ENCODE results near the gene PTPRN2. TPM values are rescaled to one million over a fixed set of nuclear protein-coding genes. Genes with fewer than 3 reads are reported as not detected.

PTPRN2 gene
- total RNA-seq, 5 donors from 2014 or later (not counting 1 experiment from before 2014, with no cell fraction given) = 0.60 to 1.7 (median 0.82) TPM

GRCh38 chr7:158023681-158024350, 563.8 kb downstream of the PTPRN2 start:
- Mint-ChIP-seq H3K36me3 (no peaks in the 10 kb centered on the region), H3K27ac (no peak overlapping the region), H3K4me1 (no peaks in the 10 kb centered on the region), H3K9me3 (no peaks in the 10 kb centered on the region), H3K4me3 (no peak overlapping the region), H3K27me3 (no peaks in the 10 kb centered on the region)
- ChIA-PET POLR2A (no interaction called here), CTCF (no interaction called here)
- Histone ChIP-seq H3K36me3 (ENCODE audit: control insufficient read depth in 2 of 2, extremely low read depth in 1 of 2, insufficient read depth in 1 of 2, low read length in 1 of 2) (no peaks in the 10 kb centered on the region), H3K9me3 (no peaks in the 10 kb centered on the region), H3K27ac (ENCODE audit: low read length) (no peak overlapping the region), H3K4me3 (ENCODE audit: control insufficient read depth in 1 of 2, extremely low read depth in 1 of 2, low read length in 1 of 2) (no peak overlapping the region), H3K27me3 (replicated peaks in 1 of 2; ENCODE audit: control insufficient read depth in 2 of 2, extremely low read depth in 1 of 2, insufficient read depth in 2 of 2, low read length in 1 of 2) (peaks cover 0 to 4% of the 10 kb centered on the region in 2 experiments), H3K4me1 (ENCODE audit: control insufficient read depth in 1 of 2, extremely low read depth in 1 of 2, insufficient read depth in 2 of 2, low read length in 2 of 2) (no peaks in the 10 kb centered on the region)
- DNase-seq = no peak
- WGBS (ENCODE audit: insufficient coverage) = 76% methylated on average over 6 of the region's 7 CpGs
- ATAC-seq (replicated peaks in 1 of 4) = no peak

- DNase-seq = no peak
- no peaks in the 10 kb centered on the region for H3K27me3 Mint-ChIP-seq
- no peak overlapping the region for H3K27ac Mint-ChIP-seq
- peaks cover 0 to 2% of the 10 kb centered on the region in 2 experiments for H3K27me3 ChIP-seq (replicated peaks in 1 of 2; ENCODE audit: control insufficient read depth in 2 of 2, extremely low read depth in 1 of 2, insufficient read depth in 2 of 2, low read length in 1 of 2)
- CTCF ChIA-PET = no interaction called here
- no peak for ATAC-seq (replicated peaks in 1 of 4)
- H3K9me3 ChIP-seq = no peaks in the 10 kb centered on the region
- POLR2A ChIA-PET = no interaction called here
- no peaks in the 10 kb centered on the region for H3K4me1 ChIP-seq (ENCODE audit: control insufficient read depth in 1 of 2, extremely low read depth in 1 of 2, insufficient read depth in 2 of 2, low read length in 2 of 2)
- no peak overlapping the region for H3K4me3 Mint-ChIP-seq
- H3K36me3 ChIP-seq (ENCODE audit: control insufficient read depth in 2 of 2, extremely low read depth in 1 of 2, insufficient read depth in 1 of 2, low read length in 1 of 2) = no peaks in the 10 kb centered on the region
- no peaks in the 10 kb centered on the region for H3K9me3 Mint-ChIP-seq
- 83% methylated on average over 6 of the region's 8 CpGs for WGBS (ENCODE audit: insufficient coverage)
- H3K4me1 Mint-ChIP-seq = no peaks in the 10 kb centered on the region
- H3K27ac ChIP-seq (ENCODE audit: low read length) = no peak overlapping the region
- H3K4me3 ChIP-seq (ENCODE audit: control insufficient read depth in 1 of 2, extremely low read depth in 1 of 2, low read length in 1 of 2) = no peak overlapping the region
- H3K36me3 Mint-ChIP-seq = no peaks in the 10 kb centered on the region
These were observed 564.5 kb downstream of the PTPRN2 start for GRCh38 chr7:158023157-158023556.

- ChIA-PET CTCF (no interaction called here), POLR2A (no interaction called here)
- no peaks in the 10 kb centered on the region for H3K36me3 ChIP-seq (ENCODE audit: control insufficient read depth in 2 of 2, extremely low read depth in 1 of 2, insufficient read depth in 1 of 2, low read length in 1 of 2)
- no peak for ATAC-seq (replicated peaks in 1 of 4)
- H3K27me3 Mint-ChIP-seq = no peaks in the 10 kb centered on the region
- H3K27ac Mint-ChIP-seq = no peak overlapping the region
- no peaks in the 10 kb centered on the region for H3K9me3 ChIP-seq
- H3K9me3 Mint-ChIP-seq = no peaks in the 10 kb centered on the region
- H3K4me1 ChIP-seq (ENCODE audit: control insufficient read depth in 1 of 2, extremely low read depth in 1 of 2, insufficient read depth in 2 of 2, low read length in 2 of 2) = no peaks in the 10 kb centered on the region
- H3K36me3 Mint-ChIP-seq = no peaks in the 10 kb centered on the region
- H3K4me3 ChIP-seq (ENCODE audit: control insufficient read depth in 1 of 2, extremely low read depth in 1 of 2, low read length in 1 of 2) = no peak overlapping the region
- no peaks in the 10 kb centered on the region for H3K4me1 Mint-ChIP-seq
- H3K4me3 Mint-ChIP-seq = no peak overlapping the region
- WGBS (ENCODE audit: insufficient coverage) = 90% methylated on average over 5 of the region's 9 CpGs
- no peak overlapping the region for H3K27ac ChIP-seq (ENCODE audit: low read length)
- no peaks in the 10 kb centered on the region for H3K27me3 ChIP-seq (replicated peaks in 1 of 2; ENCODE audit: control insufficient read depth in 2 of 2, extremely low read depth in 1 of 2, insufficient read depth in 2 of 2, low read length in 1 of 2)
- no peak for DNase-seq
These were observed 565.0 kb downstream of the PTPRN2 start for GRCh38 chr7:158022601-158023000.

- WGBS (ENCODE audit: insufficient coverage) = 97% methylated on average over 4 of the region's 4 CpGs
- Mint-ChIP-seq H3K9me3 (no peaks in the 10 kb centered on the region), H3K4me3 (no peak overlapping the region), H3K27ac (no peak overlapping the region), H3K27me3 (no peaks in the 10 kb centered on the region), H3K4me1 (no peaks in the 10 kb centered on the region), H3K36me3 (no peaks in the 10 kb centered on the region)
- H3K36me3 ChIP-seq (ENCODE audit: control insufficient read depth in 2 of 2, extremely low read depth in 1 of 2, insufficient read depth in 1 of 2, low read length in 1 of 2) = no peaks in the 10 kb centered on the region
- ChIA-PET POLR2A (no interaction called here), CTCF (no interaction called here)
- ATAC-seq (replicated peaks in 1 of 4) = no peak
- no peaks in the 10 kb centered on the region for H3K27me3 ChIP-seq (replicated peaks in 1 of 2; ENCODE audit: control insufficient read depth in 2 of 2, extremely low read depth in 1 of 2, insufficient read depth in 2 of 2, low read length in 1 of 2)
- H3K4me3 ChIP-seq (ENCODE audit: control insufficient read depth in 1 of 2, extremely low read depth in 1 of 2, low read length in 1 of 2) = no peak overlapping the region
- H3K27ac ChIP-seq (ENCODE audit: low read length) = no peak overlapping the region
- no peak for DNase-seq
- no peaks in the 10 kb centered on the region for H3K4me1 ChIP-seq (ENCODE audit: control insufficient read depth in 1 of 2, extremely low read depth in 1 of 2, insufficient read depth in 2 of 2, low read length in 2 of 2)
- no peaks in the 10 kb centered on the region for H3K9me3 ChIP-seq
These were observed 565.8 kb downstream of the PTPRN2 start for GRCh38 chr7:158021836-158022235.

- 100% methylated on average over 2 of the region's 8 CpGs for WGBS (ENCODE audit: insufficient coverage)
These were observed 566.9 kb downstream of the PTPRN2 start for GRCh38 chr7:158020706-158021095.

GRCh38 chr7:158019726-158020705, 567.6 kb downstream of the PTPRN2 start:
- CTCF ChIA-PET = no interaction called here
- Histone ChIP-seq H3K36me3 (ENCODE audit: control insufficient read depth in 2 of 2, extremely low read depth in 1 of 2, insufficient read depth in 1 of 2, low read length in 1 of 2) (no peaks in the 10 kb centered on the region), H3K27ac (ENCODE audit: low read length) (no peak overlapping the region), H3K27me3 (replicated peaks in 1 of 2; ENCODE audit: control insufficient read depth in 2 of 2, extremely low read depth in 1 of 2, insufficient read depth in 2 of 2, low read length in 1 of 2) (peaks cover 0 to 9% of the 10 kb centered on the region in 2 experiments), H3K9me3 (no peaks in the 10 kb centered on the region), H3K4me1 (ENCODE audit: control insufficient read depth in 1 of 2, extremely low read depth in 1 of 2, insufficient read depth in 2 of 2, low read length in 2 of 2) (no peaks in the 10 kb centered on the region), H3K4me3 (ENCODE audit: control insufficient read depth in 1 of 2, extremely low read depth in 1 of 2, low read length in 1 of 2) (no peak overlapping the region)
- WGBS (ENCODE audit: insufficient coverage) = 77% methylated on average over 17 of the region's 27 CpGs
- Mint-ChIP-seq H3K4me1 (no peaks in the 10 kb centered on the region), H3K9me3 (no peaks in the 10 kb centered on the region), H3K27ac (no peak overlapping the region), H3K27me3 (no peaks in the 10 kb centered on the region), H3K36me3 (no peaks in the 10 kb centered on the region), H3K4me3 (no peak overlapping the region)
- POLR2A ChIA-PET = no interaction called here
- no peak for DNase-seq
- no peak for ATAC-seq (replicated peaks in 1 of 4)

More at GRCh38 chr7:158020706-158021095, 566.9 kb downstream of the PTPRN2 start:
- Histone ChIP-seq H3K27ac (ENCODE audit: low read length) (no peak overlapping the region), H3K36me3 (ENCODE audit: control insufficient read depth in 2 of 2, extremely low read depth in 1 of 2, insufficient read depth in 1 of 2, low read length in 1 of 2) (no peaks in the 10 kb centered on the region), H3K4me1 (ENCODE audit: control insufficient read depth in 1 of 2, extremely low read depth in 1 of 2, insufficient read depth in 2 of 2, low read length in 2 of 2) (no peaks in the 10 kb centered on the region), H3K9me3 (no peaks in the 10 kb centered on the region), H3K4me3 (ENCODE audit: control insufficient read depth in 1 of 2, extremely low read depth in 1 of 2, low read length in 1 of 2) (no peak overlapping the region), H3K27me3 (replicated peaks in 1 of 2; ENCODE audit: control insufficient read depth in 2 of 2, extremely low read depth in 1 of 2, insufficient read depth in 2 of 2, low read length in 1 of 2) (peaks cover 0 to 9% of the 10 kb centered on the region in 2 experiments)
- no peak overlapping the region for H3K27ac Mint-ChIP-seq
- H3K4me1 Mint-ChIP-seq = no peaks in the 10 kb centered on the region
- CTCF ChIA-PET = no interaction called here
- no peak for DNase-seq
- H3K4me3 Mint-ChIP-seq = no peak overlapping the region
- no peak for ATAC-seq (replicated peaks in 1 of 4)
- H3K27me3 Mint-ChIP-seq = no peaks in the 10 kb centered on the region
- POLR2A ChIA-PET = no interaction called here
- no peaks in the 10 kb centered on the region for H3K9me3 Mint-ChIP-seq
- no peaks in the 10 kb centered on the region for H3K36me3 Mint-ChIP-seq
